ENCODE data around the gene GFOD1. TPM values are rescaled to one million over a fixed set of nuclear protein-coding genes. Genes with fewer than 3 reads are reported as not detected.

Gene GFOD1
- polyA plus RNA-seq, 1 of the 3 experiments (the other 2 are of a cell fraction) = 1.6 TPM

DNA sequence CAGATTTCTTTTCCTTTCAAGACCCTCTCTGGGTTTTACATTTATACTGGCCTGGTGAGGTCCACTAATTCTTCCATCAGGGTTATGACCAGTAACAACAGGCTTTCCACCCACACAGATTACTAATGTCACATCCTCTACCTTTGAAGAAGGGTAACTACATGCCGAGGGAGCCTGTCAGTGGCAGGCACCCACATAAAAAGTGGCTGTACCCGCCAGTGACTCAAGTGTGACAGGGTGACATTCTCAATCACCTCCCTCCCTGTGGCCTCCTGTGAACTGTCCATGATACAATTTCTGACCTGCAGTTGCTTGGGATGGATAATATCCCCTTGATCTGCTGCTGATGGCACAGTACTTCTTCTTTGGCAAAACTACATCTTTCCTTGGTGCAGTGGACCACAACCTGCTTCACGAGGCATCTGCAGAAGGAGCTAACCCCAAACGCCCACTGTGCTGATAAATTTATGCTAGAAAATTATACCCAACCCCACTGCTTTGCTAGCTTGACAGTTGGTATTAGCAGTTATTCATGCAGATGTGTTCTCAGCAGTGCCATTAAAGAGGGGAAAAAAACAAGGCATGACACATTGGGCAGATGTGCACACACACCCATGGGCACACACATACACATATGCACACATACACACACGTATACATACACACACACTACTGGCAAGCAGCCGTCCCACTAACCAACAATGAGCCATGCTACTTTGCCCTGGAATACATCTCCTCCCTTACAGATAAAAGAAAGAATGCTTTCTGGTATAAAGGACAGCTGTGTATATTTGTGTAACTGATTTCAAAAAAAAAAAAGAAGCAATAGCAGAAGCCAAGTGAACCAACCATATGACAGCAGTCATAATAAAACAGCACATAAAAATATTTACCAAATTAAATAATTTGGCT lies 20.8 kb downstream of the GFOD1 start:
- Histone ChIP-seq H3K36me3 (replicated peaks in 1 of 2; ENCODE audit: control insufficient read depth in 1 of 2, insufficient read depth in 2 of 2, low read length in 1 of 2) (no peaks in the 10 kb centered on the region), H3K4me2 (no peak overlapping the region), H3K27ac (ENCODE audit: low read depth in 2 of 2, low read length in 1 of 2) (no peak overlapping the region), H3K9me2 (no peaks in the 10 kb centered on the region), H4K20me1 (ENCODE audit: insufficient read depth) (no peaks in the 10 kb centered on the region), H3K79me2 (ENCODE audit: insufficient read depth) (no peaks in the 10 kb centered on the region), H3K9ac (no peak overlapping the region), H3K27me3 (ENCODE audit: insufficient read depth) (no peaks in the 10 kb centered on the region), H3K9me3 (no peaks in the 10 kb centered on the region), H3K4me1 (ENCODE audit: control insufficient read depth in 1 of 2, insufficient read depth in 2 of 2, low read depth in 1 of 2, low read length in 1 of 2) (peaks cover 0 to 24% of the 10 kb centered on the region in 2 experiments; a peak in 2 of 4 replicates), H2AFZ (ENCODE audit: low read depth) (no peak overlapping the region), H3F3A (replicated peaks; ENCODE audit: insufficient read depth) (no peaks in the 10 kb centered on the region), H3K4me3 (ENCODE audit: low read depth in 2 of 2, low read length in 1 of 2) (no peak overlapping the region)
- TF ChIP-seq NFIC (IDR thresholded peaks at IDR 0.05; ENCODE audit: borderline replicate concordance) = no peak
- CTCF ChIA-PET = interaction anchor here (1.3 kb wide), 1 partner anchor 11 kb away, joined by 3 read pairs; no protein-coding TSS in a partner anchor
- POLR2A ChIA-PET = no interaction called here
- 82% methylated on average over 6 of the region's 6 CpGs for WGBS (ENCODE audit: low lambda C conversion rate)
- DNase-seq = no peak

DNA sequence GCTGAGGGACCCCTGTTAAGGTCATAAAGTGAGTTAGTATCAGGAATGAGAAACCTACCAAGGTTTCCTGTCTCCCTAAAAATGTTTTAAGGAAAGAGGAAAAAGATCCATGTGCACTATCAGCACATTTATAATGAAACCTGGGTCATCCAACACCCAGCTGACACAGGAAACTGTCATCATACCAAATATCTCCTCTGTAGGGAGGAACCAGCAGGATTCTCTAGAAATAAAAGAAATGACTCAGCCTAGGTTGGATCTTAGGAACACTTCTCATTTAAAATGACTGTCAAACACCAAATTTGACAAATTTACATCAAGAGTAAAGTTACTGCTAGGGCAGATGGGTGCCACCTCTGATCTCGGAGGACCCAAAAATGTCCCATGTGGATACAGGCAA lies 21.7 kb downstream of the GFOD1 start:
- Histone ChIP-seq H3K4me1 (ENCODE audit: control insufficient read depth in 1 of 2, insufficient read depth in 2 of 2, low read depth in 1 of 2, low read length in 1 of 2) (peaks cover 0 to 21% of the 10 kb centered on the region in 2 experiments; a peak in 2 of 4 replicates), H3K4me2 (no peak overlapping the region), H3K4me3 (ENCODE audit: low read depth in 2 of 2, low read length in 1 of 2) (no peak overlapping the region), H2AFZ (ENCODE audit: low read depth) (no peak overlapping the region), H3K9me3 (no peaks in the 10 kb centered on the region), H3K27ac (ENCODE audit: low read depth in 2 of 2, low read length in 1 of 2) (no peak overlapping the region), H3F3A (replicated peaks; ENCODE audit: insufficient read depth) (no peaks in the 10 kb centered on the region), H4K20me1 (ENCODE audit: insufficient read depth) (no peaks in the 10 kb centered on the region), H3K79me2 (ENCODE audit: insufficient read depth) (no peaks in the 10 kb centered on the region), H3K9ac (no peak overlapping the region), H3K9me2 (no peaks in the 10 kb centered on the region), H3K27me3 (ENCODE audit: insufficient read depth) (no peaks in the 10 kb centered on the region), H3K36me3 (replicated peaks in 1 of 2; ENCODE audit: control insufficient read depth in 1 of 2, insufficient read depth in 2 of 2, low read length in 1 of 2) (no peaks in the 10 kb centered on the region)
- DNase-seq = no peak
- WGBS (ENCODE audit: low lambda C conversion rate) = 86% methylated on average over 1 of the region's 1 CpG
- POLR2A ChIA-PET = no interaction called here
- CTCF ChIA-PET = no interaction called here
- TF ChIP-seq, protein P1, sequence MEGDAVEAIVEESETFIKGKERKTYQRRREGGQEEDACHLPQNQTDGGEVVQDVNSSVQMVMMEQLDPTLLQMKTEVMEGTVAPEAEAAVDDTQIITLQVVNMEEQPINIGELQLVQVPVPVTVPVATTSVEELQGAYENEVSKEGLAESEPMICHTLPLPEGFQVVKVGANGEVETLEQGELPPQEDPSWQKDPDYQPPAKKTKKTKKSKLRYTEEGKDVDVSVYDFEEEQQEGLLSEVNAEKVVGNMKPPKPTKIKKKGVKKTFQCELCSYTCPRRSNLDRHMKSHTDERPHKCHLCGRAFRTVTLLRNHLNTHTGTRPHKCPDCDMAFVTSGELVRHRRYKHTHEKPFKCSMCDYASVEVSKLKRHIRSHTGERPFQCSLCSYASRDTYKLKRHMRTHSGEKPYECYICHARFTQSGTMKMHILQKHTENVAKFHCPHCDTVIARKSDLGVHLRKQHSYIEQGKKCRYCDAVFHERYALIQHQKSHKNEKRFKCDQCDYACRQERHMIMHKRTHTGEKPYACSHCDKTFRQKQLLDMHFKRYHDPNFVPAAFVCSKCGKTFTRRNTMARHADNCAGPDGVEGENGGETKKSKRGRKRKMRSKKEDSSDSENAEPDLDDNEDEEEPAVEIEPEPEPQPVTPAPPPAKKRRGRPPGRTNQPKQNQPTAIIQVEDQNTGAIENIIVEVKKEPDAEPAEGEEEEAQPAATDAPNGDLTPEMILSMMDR (IDR thresholded peaks at IDR 0.05) = no peak
- no peak for TF ChIP-seq EZH2phosphoT487 (IDR thresholded peaks at IDR 0.05; ENCODE audit: borderline replicate concordance, low read depth)
- no peak for TF ChIP-seq RAD21 (IDR thresholded peaks at IDR 0.05; ENCODE audit: low read length)
- no peak for TF ChIP-seq SMC3 (IDR thresholded peaks at IDR 0.05; ENCODE audit: low read depth, low read length)
- no peak for TF ChIP-seq YY1 (IDR thresholded peaks at IDR 0.05; ENCODE audit: low read depth)
- no peak for TF ChIP-seq TAF1 (IDR thresholded peaks at IDR 0.05; ENCODE audit: borderline replicate concordance, low read depth, low read length)
- TF ChIP-seq MEF2A (IDR thresholded peaks at IDR 0.05; ENCODE audit: borderline replicate concordance, low read depth) = no peak
- TF ChIP-seq FOXJ3 (CRISPR knock-in tag; IDR thresholded peaks at IDR 0.05) = no peak
- TF ChIP-seq, protein P2, sequence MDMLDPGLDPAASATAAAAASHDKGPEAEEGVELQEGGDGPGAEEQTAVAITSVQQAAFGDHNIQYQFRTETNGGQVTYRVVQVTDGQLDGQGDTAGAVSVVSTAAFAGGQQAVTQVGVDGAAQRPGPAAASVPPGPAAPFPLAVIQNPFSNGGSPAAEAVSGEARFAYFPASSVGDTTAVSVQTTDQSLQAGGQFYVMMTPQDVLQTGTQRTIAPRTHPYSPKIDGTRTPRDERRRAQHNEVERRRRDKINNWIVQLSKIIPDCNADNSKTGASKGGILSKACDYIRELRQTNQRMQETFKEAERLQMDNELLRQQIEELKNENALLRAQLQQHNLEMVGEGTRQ (IDR thresholded peaks at IDR 0.05; ENCODE audit: borderline replicate concordance, low read depth, low read length) = no peak
- TF ChIP-seq, protein P3, sequence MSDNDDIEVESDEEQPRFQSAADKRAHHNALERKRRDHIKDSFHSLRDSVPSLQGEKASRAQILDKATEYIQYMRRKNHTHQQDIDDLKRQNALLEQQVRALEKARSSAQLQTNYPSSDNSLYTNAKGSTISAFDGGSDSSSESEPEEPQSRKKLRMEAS (IDR thresholded peaks at IDR 0.05; ENCODE audit: low read depth) = no peak
- TF ChIP-seq GABPA (IDR thresholded peaks at IDR 0.05; ENCODE audit: low read depth) = no peak
- TF ChIP-seq FOXM1 (IDR thresholded peaks at IDR 0.05; ENCODE audit: low read depth) = no peak
- TF ChIP-seq RCOR1 (IDR thresholded peaks at IDR 0.05; ENCODE audit: low read length) = no peak
- TF ChIP-seq POLR2AphosphoS5 (IDR thresholded peaks at IDR 0.05; ENCODE audit: low read depth, low read length) = no peak
- TF ChIP-seq, protein P4, sequence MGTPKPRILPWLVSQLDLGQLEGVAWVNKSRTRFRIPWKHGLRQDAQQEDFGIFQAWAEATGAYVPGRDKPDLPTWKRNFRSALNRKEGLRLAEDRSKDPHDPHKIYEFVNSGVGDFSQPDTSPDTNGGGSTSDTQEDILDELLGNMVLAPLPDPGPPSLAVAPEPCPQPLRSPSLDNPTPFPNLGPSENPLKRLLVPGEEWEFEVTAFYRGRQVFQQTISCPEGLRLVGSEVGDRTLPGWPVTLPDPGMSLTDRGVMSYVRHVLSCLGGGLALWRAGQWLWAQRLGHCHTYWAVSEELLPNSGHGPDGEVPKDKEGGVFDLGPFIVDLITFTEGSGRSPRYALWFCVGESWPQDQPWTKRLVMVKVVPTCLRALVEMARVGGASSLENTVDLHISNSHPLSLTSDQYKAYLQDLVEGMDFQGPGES (IDR thresholded peaks at IDR 0.05; ENCODE audit: low read depth, low read length) = no peak
- TF ChIP-seq, protein P5, sequence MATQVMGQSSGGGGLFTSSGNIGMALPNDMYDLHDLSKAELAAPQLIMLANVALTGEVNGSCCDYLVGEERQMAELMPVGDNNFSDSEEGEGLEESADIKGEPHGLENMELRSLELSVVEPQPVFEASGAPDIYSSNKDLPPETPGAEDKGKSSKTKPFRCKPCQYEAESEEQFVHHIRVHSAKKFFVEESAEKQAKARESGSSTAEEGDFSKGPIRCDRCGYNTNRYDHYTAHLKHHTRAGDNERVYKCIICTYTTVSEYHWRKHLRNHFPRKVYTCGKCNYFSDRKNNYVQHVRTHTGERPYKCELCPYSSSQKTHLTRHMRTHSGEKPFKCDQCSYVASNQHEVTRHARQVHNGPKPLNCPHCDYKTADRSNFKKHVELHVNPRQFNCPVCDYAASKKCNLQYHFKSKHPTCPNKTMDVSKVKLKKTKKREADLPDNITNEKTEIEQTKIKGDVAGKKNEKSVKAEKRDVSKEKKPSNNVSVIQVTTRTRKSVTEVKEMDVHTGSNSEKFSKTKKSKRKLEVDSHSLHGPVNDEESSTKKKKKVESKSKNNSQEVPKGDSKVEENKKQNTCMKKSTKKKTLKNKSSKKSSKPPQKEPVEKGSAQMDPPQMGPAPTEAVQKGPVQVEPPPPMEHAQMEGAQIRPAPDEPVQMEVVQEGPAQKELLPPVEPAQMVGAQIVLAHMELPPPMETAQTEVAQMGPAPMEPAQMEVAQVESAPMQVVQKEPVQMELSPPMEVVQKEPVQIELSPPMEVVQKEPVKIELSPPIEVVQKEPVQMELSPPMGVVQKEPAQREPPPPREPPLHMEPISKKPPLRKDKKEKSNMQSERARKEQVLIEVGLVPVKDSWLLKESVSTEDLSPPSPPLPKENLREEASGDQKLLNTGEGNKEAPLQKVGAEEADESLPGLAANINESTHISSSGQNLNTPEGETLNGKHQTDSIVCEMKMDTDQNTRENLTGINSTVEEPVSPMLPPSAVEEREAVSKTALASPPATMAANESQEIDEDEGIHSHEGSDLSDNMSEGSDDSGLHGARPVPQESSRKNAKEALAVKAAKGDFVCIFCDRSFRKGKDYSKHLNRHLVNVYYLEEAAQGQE (IDR thresholded peaks at IDR 0.05; ENCODE audit: low read depth, low read length) = no peak
- TF ChIP-seq MXI1 (IDR thresholded peaks at IDR 0.05; ENCODE audit: low read depth, low read length) = no peak
- no peak for TF ChIP-seq FOSL2 (IDR thresholded peaks at IDR 0.05; ENCODE audit: borderline replicate concordance, low read depth)
